GM19328 (cell line): ENCODE measurements around the gene TRMT1.

Source experiments
- ATAC-seq: cut with Tn5 transposase; IDR thresholded peaks from one replicate; pipeline ENCODE4 v1.9.1; 2021; ENCODE audit warnings: mild to moderate bottlenecking, moderate library complexity; ENCODE audit not compliant: unreplicated experiment

Gene TRMT1

GRCh38 chr19:13057147-13057572 lies 59.4 kb downstream of the TRMT1 start:
- no peak for ATAC-seq

- no peak for ATAC-seq
Observed at GRCh38 chr19:13056052-13056660, 60.4 kb downstream of the TRMT1 start.

- no peak for ATAC-seq
Observed at GRCh38 chr19:13055213-13056051, 61.1 kb downstream of the TRMT1 start.
